HUDEP-2 (cell line): ENCODE measurements around the gene NMU.
"Not testable (repeated sequence)": the region's sequence is repeated elsewhere in the genome, so short reads cannot be mapped to it uniquely, and the experiment has no call there.

ENCODE experiments used
- DNase-seq, 76 experiments: peaks; one replicate each; lab custom pipeline; 2025; ENCODE audit not compliant: unreplicated experiment in 76 of 76; lab: John Stamatoyannopoulos, UW

Gene NMU, protein sequence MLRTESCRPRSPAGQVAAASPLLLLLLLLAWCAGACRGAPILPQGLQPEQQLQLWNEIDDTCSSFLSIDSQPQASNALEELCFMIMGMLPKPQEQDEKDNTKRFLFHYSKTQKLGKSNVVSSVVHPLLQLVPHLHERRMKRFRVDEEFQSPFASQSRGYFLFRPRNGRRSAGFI

DNA sequence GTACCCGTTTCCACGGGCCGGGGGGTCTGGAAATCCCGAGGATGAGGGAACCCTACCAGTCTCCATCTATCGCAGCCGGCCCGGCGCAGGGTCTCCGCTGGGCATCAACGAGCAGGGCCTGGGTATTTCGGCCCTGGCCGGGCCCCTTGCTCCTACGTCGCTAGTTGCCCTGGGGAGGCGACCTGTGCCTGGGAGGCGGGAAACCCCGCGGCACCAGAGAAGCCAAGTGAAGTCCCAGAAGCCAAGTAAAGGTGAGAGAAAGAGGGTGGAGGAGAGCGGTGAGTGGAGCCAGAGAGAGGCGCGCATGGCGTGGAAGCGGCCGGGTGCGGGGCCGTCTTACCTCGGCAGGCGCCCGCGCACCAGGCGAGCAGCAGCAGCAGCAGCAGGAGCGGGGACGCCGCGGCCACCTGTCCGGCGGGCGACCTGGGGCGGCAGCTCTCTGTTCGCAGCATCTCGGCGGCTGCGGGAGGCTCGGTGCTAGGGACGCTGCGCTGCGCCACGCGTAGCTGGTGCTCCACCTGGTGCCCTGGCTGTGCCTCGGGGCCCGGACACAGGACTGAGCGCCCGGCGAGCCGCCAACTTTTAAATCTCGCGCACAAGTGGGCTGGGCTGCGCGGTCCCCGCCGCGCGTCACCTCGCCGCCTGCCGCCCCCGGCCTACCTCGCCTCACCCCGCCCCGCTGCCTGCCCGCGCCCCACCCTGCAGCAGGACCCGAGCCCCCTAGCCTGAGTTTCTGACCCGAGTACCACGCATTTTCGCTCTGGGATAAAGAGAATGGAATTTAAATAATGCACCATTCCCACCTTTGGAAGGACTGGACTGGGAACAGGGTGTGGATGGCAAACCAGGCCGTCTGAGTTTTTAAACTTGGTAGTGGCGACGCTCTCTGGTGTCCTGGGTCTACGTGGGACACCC lies at the start of gene NMU:
NMU (minus strand) TSS at position 558 of the 915 bp plus-strand sequence; CDS start at position 452, 106 bp downstream.
- DNase-seq = peak in 47 of 76 experiments; percentile 3 to 60 (median 28)

DNA sequence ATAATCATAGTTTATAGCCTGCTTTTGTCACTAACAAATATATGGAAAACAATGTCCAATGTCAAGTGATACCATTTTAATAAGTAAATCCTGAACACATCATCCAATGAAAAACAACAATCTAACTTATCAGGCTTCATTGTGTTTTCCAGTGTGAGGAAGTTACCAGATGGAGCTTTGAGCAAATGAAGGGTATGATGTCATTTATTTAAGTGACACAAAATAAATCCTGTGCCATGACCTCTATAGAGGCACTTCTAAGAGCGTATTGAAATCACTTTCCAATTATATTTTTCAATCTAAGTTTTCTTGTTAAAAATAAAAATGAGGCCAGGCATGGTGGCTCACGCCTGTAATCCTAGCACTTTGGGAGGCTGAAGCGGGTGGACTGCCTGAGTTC lies 48.2 kb upstream of the NMU start:
- DNase-seq = no peak

DNA sequence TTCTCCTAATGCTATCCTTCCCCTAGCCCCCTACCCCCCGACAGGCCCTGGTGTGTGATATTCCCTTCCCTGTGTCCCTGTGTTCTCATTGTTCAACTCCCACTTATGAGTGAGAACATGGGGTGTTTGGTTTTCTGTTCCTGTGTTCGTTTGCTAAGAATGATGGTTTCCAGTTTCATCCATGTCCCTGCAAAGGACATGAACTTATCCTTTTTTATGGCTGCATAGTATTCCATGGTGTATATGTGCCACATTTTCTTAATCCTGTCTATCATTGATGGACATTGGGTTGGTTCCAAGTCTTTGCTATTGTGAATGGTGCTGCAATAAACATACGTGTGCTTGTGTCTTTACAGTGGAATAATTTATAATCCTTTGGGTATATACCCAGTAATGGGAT lies 46.7 kb upstream of the NMU start:
- DNase-seq = not testable (repeated sequence)

DNA sequence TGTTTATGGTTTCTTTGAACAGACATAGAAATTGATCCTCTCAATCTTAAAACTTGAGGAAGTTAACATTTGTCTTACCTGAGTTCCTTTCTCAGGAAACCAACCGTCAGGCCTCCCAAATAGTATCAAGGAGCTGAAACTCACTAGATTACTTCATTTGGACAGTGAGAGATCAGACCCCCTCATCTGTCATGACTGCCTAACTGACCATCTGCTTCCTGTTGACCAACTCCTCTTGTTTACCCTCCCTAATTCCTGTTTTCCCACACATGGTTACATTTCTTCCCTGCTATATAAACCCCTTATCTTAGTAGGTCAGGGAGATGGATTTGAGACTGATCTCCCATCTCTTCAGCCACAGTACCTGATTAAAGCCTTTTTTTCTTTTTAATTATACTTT lies 46.2 kb upstream of the NMU start:
- no peak for DNase-seq

DNA sequence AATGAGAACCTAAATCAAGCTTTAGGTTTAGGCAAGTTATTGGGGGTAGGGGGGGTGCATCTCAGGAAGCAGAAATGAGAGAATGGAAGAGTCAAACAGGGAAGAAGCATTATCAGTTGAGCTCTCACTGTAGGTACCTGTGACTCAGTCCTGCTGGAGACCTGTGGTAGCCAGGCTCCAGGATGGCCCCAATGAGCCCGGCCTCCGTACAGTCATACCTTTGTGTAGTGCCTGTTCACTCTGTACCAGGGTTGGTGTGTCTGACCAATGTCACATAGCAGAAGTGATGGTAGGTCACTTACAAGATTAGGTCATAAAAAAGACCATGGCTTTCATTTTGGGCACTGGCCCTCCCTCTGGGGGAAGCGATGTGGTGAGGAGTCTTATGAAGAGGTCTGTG lies 45.3 kb upstream of the NMU start:
- DNase-seq = no peak

DNA sequence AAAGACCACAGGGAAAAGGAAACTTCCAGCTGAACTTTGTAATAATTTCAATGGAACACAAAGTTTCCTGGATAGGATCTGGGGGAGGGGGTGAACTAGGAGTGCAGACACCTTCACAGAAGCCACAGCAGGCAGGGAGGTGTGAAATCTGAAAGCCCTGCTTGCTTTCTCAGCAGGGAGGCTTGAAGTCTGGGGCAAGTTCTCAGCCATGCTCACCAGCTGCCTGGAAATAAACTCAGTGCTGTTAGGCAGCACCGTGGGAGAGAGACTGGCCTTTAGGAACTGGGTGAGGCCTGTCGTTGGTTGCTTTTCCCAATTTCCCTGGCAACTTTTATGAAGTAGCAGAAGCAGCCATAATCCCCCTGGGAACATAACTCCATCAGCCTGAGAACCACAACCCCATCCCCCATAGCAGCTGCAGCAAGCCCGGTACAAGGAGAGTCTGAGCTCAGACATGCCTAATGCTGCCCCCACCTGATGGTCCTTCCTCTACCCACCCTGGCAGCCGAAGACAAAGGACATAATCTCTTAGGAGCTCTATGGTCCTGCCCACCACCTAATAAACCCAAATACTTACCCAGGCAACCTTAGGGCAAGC lies 39.2 kb upstream of the NMU start:
- no peak for DNase-seq

DNA sequence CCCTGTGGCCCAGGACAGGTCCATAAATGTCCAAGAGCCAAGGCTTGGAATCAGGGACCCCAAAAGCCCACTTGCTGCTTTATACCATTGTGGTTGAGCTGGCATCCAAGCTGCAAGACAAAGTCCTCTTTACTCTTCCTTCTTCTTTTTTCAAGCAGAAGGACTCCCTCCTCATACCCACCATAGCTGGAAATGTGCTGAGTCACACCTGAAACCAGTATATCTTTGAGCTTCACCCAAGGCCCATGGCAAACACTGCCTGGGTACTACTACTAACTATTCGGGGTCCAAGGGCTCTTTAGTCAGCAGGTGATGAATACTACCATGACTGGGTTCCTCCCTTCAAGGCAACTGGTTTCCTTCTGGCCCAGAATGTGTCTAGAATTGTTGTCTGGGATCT lies 37.3 kb upstream of the NMU start:
- peak in 3 of 76 experiments; percentile 2 to 6 (median 4) for DNase-seq

DNA sequence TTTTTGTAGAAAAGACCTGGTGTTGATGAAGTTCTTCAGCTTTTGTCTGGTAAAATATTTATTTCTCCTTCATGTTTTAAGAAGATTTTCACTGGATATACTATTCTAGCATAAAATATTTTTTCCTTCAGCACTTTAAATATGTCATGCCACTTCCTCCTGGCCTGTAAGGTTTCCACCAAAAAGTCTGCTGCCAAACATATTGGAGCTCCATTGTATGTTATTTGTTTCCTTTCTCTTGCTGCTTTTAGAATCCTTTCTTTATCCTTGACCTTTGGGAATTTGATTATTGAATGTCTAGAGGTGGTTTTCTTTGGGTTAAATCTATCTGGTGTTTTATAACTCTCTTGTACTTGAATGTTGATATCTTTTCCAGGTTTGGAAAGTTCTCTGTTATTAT lies 35.6 kb upstream of the NMU start:
- no peak for DNase-seq

DNA sequence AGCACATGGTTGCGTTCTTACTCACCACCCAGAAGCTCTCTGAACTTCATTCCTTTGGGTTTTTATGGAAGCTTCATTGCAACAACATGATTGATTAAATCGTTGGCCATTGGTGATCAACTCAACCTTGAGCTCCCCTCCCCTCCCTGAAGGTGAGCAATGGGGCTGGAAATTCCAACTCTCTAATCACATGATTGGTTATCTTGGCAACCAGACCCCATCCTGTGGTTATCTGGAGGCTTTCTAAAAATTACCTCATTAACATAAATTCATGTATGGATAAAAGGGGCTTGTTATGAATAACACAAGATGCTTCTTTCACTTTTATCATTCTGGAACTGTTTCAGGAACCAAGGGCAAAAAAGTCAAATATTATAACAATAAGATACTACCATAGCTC lies 34.6 kb upstream of the NMU start:
- peak in 1 of 76 experiments; percentile 1 for DNase-seq

DNA sequence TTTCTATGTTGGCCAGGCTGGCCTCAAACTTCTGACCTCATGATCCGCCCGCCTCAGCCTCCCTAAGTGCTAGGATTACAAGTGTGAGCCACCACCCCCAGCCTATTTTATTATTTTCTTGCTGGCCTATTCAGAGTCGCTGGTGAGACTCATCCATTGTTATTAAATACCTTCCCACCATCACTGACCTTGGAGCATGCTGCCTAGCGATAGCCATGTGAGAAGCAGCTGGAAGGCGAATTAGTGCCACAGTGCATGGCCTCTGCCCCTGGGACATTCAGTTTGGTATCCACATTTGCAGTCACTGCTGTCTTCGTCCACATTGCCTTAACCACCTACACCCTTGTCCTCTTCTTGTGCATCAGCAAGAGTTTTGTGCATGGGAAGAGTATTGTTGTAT lies 32.4 kb upstream of the NMU start:
- DNase-seq = no peak

DNA sequence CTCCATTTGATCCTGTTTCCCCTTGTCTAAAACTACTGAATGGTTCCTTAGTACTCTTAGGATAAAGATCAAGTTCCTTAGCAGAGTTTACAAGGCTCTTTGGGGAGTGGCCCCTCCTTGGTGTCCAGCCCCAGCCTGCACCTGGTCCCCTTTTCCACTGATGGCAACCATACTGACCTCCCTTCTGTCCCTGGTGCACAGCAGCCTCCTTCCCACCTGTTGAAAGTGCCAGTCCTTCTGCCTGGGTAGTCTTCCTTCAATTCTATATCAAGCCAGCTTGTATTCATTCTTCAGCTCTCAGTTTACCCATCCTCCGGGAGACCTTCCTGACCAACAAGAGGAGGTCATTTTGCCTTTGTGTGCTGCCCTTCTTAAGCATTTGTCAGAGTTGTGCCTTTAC lies 30.4 kb upstream of the NMU start:
- DNase-seq = no peak

DNA sequence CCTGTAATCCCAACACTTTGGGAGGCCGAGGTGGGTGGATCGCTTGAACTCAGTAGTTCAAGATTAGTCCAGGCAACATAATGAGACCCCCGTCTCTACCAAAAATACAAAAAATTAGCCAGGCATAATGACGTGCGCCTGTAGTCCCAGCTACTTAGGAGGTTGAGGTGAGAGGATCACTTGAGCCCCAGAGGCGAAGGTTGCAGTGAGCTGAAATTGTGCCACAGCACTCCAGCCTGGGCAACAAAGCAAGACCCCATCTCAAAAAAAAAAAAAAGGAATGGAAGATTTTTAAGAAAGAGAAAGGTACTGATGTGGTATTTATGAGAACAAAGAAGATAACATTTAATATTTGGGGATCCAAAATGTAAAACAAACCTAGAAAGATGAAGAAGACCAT lies 27.0 kb upstream of the NMU start:
- no peak for DNase-seq

DNA sequence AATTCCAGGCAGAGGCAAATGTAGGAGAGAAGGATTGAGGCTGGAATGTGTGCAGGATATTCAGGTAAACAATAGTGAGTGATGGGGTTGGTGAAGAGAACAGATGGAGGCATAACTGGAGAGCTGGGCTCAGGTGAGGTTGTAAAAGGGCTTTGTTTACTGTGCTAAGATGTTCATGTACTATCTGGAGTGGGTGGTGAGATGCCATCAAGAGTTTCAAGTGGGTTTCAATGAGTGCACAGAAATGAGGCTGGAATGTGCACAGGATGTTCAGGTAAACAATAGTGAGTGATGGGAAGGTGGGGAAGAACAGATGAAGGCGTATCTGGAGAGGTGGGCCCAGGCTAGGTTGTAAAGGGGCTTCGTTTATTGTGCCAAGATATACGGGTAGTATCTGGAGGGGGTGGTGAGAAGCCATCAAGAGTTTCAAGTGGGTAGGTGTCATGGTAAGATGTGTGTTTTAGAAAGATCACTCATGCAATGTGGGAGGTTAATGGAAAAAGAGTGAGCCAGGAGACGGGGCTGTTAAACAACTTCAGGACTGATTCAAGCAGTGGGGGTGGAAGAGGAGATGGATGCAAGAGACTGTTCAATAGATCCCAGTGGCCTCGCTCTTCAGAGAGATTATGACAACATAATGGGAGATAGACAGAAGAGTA lies 25.4 kb upstream of the NMU start:
- DNase-seq = no peak

DNA sequence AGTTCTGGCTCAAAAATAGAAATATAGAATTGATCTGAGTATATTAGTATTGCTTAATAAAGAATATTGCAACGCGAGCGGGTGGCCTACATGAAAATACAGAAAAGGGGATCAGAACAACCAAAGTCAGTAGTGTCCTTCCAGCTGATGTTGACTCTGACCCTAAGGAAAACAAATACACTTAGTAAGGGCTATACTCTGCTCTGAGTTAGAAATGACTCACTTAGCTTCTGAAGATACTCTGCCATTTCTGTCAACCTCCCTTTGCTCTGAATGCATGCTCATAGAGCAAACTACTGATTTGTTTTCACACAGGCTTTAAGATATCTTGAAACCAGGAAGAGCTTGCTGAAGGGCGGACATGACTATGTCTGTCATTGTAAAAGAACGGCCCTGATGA lies 22.6 kb upstream of the NMU start:
- DNase-seq = no peak

DNA sequence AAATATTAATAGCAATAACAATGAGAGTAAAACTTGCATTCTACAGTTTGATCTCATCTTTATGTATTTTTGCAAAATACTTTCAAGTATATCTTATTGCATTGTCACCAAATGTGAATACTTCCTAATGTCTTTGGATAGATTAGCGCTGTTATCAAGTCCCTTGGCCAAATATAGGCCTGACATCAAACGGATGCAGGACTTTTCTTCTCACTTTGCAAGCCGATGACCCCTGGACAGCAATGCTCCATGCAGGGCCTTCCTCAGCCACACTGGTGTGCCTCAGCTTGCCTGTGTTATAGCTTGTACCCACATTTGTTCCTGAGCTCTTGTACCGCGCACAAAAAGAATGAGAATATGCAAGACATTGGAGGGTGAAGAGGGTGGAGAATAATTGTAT lies 18.0 kb upstream of the NMU start:
- no peak for DNase-seq

DNA sequence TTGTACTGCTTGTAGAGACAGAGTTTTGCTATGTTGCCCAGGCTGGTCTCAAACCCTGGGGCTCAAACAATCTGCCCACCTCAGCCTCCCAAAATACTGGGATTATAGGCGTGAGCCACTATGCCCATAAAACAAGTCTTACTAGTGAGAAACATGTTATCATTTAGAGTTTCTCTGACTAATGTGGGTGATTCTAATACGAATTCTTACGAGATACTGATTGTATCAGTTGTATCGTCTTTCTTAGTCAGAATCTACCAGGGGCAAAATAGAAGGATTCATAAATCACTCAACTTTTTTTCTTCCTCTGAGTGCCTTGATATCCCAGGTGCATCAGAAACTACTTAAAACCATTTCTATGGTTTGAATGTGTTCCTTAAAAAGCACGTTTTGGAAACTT lies 14.4 kb upstream of the NMU start:
- no peak for DNase-seq

DNA sequence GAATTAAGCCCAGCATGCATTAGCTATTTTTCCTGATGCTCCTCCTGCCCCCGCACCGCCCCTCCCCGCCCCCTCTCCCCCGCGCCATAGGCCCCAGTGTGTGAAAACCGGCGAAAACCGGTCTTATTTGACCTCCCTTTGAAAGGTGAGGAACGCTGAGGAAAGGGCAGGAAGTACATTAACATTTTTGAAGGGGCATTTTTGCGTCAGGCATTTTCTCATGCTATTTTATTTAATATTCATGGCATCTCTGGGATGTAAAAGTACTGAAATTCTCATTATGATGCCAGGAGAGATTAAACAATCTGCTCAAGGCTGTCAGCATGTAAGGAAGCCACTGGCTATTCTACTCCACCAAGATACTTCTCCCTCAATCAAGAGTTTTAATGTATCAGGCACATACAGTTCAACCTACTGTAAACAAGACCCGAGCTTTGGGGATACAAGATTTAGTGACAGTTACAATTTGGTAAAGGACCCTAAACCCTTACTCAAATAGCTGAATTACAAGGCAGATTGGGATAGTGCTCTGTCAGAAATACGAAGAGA lies 1.2 kb upstream of the NMU start:
- DNase-seq = no peak

DNA sequence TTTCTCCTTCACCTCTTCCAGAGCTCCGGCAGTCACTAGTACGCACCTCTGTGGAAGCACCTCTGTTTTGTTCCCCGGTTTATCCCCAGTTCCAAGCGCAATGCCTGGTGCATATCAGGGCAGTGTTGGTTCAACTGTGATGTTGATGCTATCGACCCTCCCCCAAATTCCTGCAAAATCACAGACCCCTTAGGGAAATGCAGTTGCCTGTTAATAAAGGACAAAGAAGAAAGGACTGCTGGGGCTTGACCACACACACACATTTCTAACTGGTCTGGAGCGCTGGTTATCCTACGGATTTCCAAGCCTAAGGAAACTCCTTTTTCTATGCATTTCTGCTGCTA lies 530 bp upstream of the NMU start:
- no peak for DNase-seq

DNA sequence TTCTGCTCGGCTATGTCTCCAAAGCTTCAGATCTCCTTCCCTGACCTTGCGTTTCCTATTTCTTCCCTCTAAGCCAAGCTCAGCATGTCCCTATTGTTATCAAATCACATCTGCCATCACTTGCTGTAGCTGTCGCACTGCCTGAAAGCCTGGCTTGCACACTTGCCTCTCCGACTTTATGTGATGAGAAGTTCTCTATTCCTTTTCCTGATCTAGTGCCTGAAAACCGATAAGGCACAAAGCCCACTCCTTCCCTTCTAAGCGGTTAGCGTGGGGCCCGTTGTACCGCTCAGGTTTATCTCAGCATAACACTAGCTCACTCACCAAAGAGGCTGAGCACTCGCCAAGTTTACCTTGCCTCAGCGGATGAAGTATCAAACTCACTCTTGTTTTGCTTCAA lies 816 bp downstream of the NMU start:
- peak in 15 of 76 experiments; percentile 0 to 39 (median 7) for DNase-seq

DNA sequence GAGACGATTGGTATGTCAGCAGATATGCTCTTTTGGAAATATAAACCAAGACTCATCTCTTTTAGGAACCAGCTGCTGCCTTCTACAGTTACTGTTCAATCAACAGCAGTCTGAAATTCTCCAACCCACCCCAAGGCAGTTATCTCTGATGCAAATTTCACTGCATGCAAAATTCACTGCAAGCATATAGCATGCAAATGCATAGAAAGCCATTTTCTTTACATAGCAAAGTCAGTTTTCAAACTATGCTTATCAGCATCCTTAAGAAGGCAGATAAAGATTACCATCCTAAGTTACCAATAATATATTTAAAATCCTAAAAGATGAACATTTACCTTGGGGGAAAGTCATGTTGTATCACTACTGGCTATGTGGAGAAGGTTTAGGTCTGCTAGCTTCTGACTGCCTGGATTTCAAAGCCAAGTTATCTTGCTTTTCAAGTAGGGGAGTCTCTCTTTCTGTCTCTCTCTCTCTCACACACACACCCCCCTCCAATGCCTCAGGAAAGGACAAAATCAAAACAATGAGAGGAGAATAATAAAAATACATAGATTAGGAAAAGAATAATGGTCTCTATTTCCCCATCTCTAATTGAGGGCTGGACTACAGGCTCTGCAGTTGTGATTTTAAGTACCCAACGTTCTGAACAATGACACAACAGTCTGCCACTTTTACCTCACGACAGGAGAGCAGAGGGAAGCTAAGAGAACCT lies 1.5 kb downstream of the NMU start:
- DNase-seq = no peak

DNA sequence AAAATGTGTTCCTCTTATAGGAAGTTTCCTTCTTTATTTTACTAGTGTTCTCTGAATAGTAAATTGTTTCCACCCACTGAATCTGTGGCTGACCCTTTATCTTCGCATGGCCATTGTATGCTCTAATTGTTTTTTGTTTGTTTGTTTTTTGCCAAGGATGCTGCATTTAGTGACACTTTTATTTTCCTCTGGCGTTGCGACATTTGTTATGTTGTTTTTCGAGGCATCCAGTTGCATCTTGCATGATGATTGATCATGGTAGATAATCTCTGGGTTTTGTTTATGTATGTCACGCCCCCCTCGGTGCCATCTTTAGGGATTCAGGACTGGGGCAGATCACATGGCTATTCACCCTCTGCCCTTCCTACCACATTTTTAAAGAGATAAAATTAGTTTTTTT lies 2.2 kb downstream of the NMU start:
- no peak for DNase-seq
